ENCODE data around the gene SERPINE1. TPM values are rescaled to one million over a fixed set of nuclear protein-coding genes. Genes with fewer than 3 reads are reported as not detected.

SERPINE1 gene
- total RNA-seq, 1 donor from 2014 or later, result 27.5 TPM

- ATAC-seq (peak; percentile 45), DNase-seq (ENCODE audit: low spot score) (no peak)
Measured at GRCh38 chr7:101185258-101185839, 58.4 kb downstream of the SERPINE1 start.

DNA sequence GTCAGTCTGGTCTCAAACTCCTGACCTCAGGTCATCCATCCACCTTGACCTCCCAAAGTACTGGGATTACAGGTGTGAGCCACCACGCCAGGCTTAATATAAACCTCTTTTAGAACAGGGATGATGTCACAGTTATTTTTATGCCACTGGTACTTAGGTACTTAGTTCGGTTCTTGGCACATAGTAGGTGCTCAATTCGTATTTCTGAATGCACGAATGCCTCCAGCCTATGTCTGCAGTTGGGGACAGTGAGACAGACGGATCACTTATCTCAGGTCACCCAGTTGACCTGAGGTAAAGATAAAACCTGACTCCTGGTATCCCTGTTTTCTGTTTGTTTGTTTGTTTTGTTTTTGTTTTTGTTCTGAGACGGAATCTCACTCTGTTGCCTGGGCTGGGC lies 59.3 kb downstream of the SERPINE1 start:
- no peak for DNase-seq (ENCODE audit: low spot score)
- no peak for ATAC-seq

- DNase-seq (ENCODE audit: low spot score) (no peak), ATAC-seq (no peak)
Measured at GRCh38 chr7:101186844-101187428, 60.0 kb downstream of the SERPINE1 start.

Other genes with a start within 250 kb of the SERPINE1 start
- 1.8 TPM for gene UFSP1, start 237.4 kb upstream of the SERPINE1 start, total RNA-seq
- gene ACHE, start 231.2 kb upstream of the SERPINE1 start, total RNA-seq, result 0.48 TPM
- 9.4 TPM for gene MUC3A, start 177.6 kb upstream of the SERPINE1 start, total RNA-seq
- gene MUC12, start 157.5 kb upstream of the SERPINE1 start, total RNA-seq, result 0.05 TPM
- not detected for gene MUC17, start 107.0 kb upstream of the SERPINE1 start, total RNA-seq
- gene TRIM56, start 41.6 kb upstream of the SERPINE1 start, total RNA-seq, result 23.5 TPM
- 26.8 TPM for gene AP1S1, start 27.4 kb downstream of the SERPINE1 start, total RNA-seq
- gene VGF, start 38.5 kb downstream of the SERPINE1 start, total RNA-seq, result not detected
- gene NAT16, start 53.2 kb downstream of the SERPINE1 start, total RNA-seq, result not detected
- gene MOGAT3, start 73.9 kb downstream of the SERPINE1 start, total RNA-seq, result 12.0 TPM
- 54.8 TPM for gene PLOD3, start 90.5 kb downstream of the SERPINE1 start, total RNA-seq
- gene ZNHIT1, start 91.1 kb downstream of the SERPINE1 start, total RNA-seq, result 115 TPM
- 8.6 TPM for gene CLDN15, start 110.7 kb downstream of the SERPINE1 start, total RNA-seq
- gene FIS1, start 118.0 kb downstream of the SERPINE1 start, total RNA-seq, result 131 TPM
- 7.0 TPM for gene IFT22, start 194.7 kb downstream of the SERPINE1 start, total RNA-seq
- 6.7 TPM for gene COL26A1, start 235.8 kb downstream of the SERPINE1 start, total RNA-seq

Data from left lobe of liver (tissue), 2 donors.